SK-N-SH (cell line): ENCODE measurements around the gene SNAPC5. TPM values are rescaled to one million over a fixed set of nuclear protein-coding genes. Genes with fewer than 3 reads are reported as not detected.

Experiments
- CTCF ChIA-PET: fragments of 300-600, 350-600 bp; formaldehyde crosslinking; extraction: SDS; loops from one replicate; lab custom pipeline; 2021; lab: Yijun Ruan, JAX
- POLR2A ChIA-PET: fragments of 350-600 bp; sonication (Branson Sonifier 250); formaldehyde crosslinking; extraction: SDS; loops from one replicate; lab custom pipeline; 2020; ENCODE audit warnings: antibody characterized with exemption, inconsistent platforms; lab: Yijun Ruan, JAX
- DNase-seq: peaks from one replicate; pipeline ENCODE4 v3.0.0; 2012
- H2AFZ ChIP-seq: fragments of 200-600 bp; sonication (generic); 2 replicates; pipeline ENCODE4 v1.8.1; 2016; ENCODE audit warnings: antibody characterized with exemption, mild to moderate bottlenecking, low read depth
- H3F3A ChIP-seq: fragments of 200-600 bp; sonication (generic); replicated peaks from 2 replicates; pipeline ENCODE3; 2016; ENCODE audit warnings: antibody characterized with exemption, mild to moderate bottlenecking; ENCODE audit not compliant: insufficient read depth
- H3K27ac ChIP-seq, 2 experiments: fragments of 200-500 bp in 1 of 2; fragments of 200-600 bp in 1 of 2; sonication (Bioruptor generic) in 1 of 2; sonication (generic), shearing (Covaris generic) in 1 of 2; 2 replicates each; pipeline versions ENCODE4 v1.5.1 to v1.6.1; 2014 to 2016; ENCODE audit warnings: low read depth in 2 of 2, inconsistent platforms in 1 of 2, low read length in 1 of 2, mild to moderate bottlenecking in 1 of 2, mixed read lengths in 1 of 2
- H3K27me3 ChIP-seq: fragments of 200-600 bp; sonication (generic), shearing (Covaris generic); 2 replicates; pipeline ENCODE4 v1.6.1; 2016; ENCODE audit warnings: mixed run types; ENCODE audit not compliant: insufficient read depth
- H3K36me3 ChIP-seq, 2 experiments: fragments of 200-500 bp in 1 of 2; fragments of 200-600 bp in 1 of 2; sonication (Bioruptor generic) in 1 of 2; sonication (generic) in 1 of 2; replicated peaks in 1 of 2; 2 replicates each; pipeline versions ENCODE3 to v1.5.1; 2014 to 2016; ENCODE audit warnings: low read length in 1 of 2, mild to moderate bottlenecking in 1 of 2; ENCODE audit not compliant: insufficient read depth in 2 of 2, control insufficient read depth in 1 of 2
- H3K4me1 ChIP-seq, 2 experiments: fragments of 200-500 bp in 1 of 2; fragments of 200-600 bp in 1 of 2; sonication (Bioruptor generic) in 1 of 2; sonication (generic), shearing (Covaris generic) in 1 of 2; 2 replicates each; pipeline versions ENCODE4 v1.5.1 to v1.6.1; 2014 to 2016; ENCODE audit warnings: low read depth in 1 of 2, low read length in 1 of 2, mixed run types in 1 of 2; ENCODE audit not compliant: insufficient read depth in 2 of 2, control insufficient read depth in 1 of 2
- H3K4me2 ChIP-seq: fragments of 200-600 bp; sonication (generic), shearing (Covaris generic); 2 replicates; pipeline ENCODE4 v1.6.1; 2017; ENCODE audit warnings: mixed run types
- H3K4me3 ChIP-seq, 2 experiments: fragments of 200-500 bp in 1 of 2; fragments of 200-600 bp in 1 of 2; sonication (Bioruptor generic) in 1 of 2; sonication (generic), shearing (Covaris generic) in 1 of 2; 2 replicates each; pipeline versions ENCODE4 v1.5.1 to v1.8.1; 2014 to 2016; ENCODE audit warnings: low read depth in 2 of 2, inconsistent platforms in 1 of 2, low read length in 1 of 2, mild to moderate bottlenecking in 1 of 2, mixed read lengths in 1 of 2, moderate library complexity in 1 of 2
- H3K79me2 ChIP-seq: fragments of 200-600 bp; sonication (generic); 2 replicates; pipeline ENCODE4 v1.8.1; 2017; ENCODE audit warnings: mild to moderate bottlenecking; ENCODE audit not compliant: insufficient read depth
- H3K9ac ChIP-seq: fragments of 200-600 bp; sonication (generic); 2 replicates; pipeline ENCODE4 v1.6.1; 2017; ENCODE audit warnings: mixed run types
- H3K9me2 ChIP-seq: fragments of 200-600 bp; sonication (generic); 2 replicates; pipeline ENCODE4 v1.6.1; 2017; ENCODE audit warnings: mixed run types
- H3K9me3 ChIP-seq: fragments of 200-600 bp; sonication (generic); 2 replicates; pipeline ENCODE4 v1.6.1; 2017; ENCODE audit warnings: mixed run types, mild to moderate bottlenecking, moderate library complexity
- H4K20me1 ChIP-seq: fragments of 200-600 bp; sonication (generic); 2 replicates; pipeline ENCODE4 v1.6.1; 2017; ENCODE audit warnings: mild to moderate bottlenecking, mixed run types; ENCODE audit not compliant: insufficient read depth
- CHD2 ChIP-seq: fragments of 150-350 bp; IDR thresholded peaks from 2 replicates; pipeline ENCODE4 v1.6.1; 2018; ENCODE audit warnings: low read length; ENCODE audit not compliant: partially characterized antibody
- CTCF ChIP-seq: fragments of 200-600 bp; sonication (generic); IDR thresholded peaks from 2 replicates; pipeline ENCODE4 v1.6.1; 2017; ENCODE audit warnings: antibody characterized with exemption, mild to moderate bottlenecking, moderate library complexity
- ELF1 ChIP-seq: IDR thresholded peaks from 2 replicates; pipeline ENCODE4 v1.4.0; 2012
- EP300 ChIP-seq, 2 experiments: IDR thresholded peaks; 2 replicates each; pipeline versions ENCODE4 v1.4.0 to v1.6.1; 2012; ENCODE audit warnings: borderline replicate concordance in 1 of 2, low read depth in 1 of 2, low read length in 1 of 2
- FOSL2 ChIP-seq: IDR thresholded peaks from 2 replicates; pipeline ENCODE4 v1.4.0; 2012; ENCODE audit warnings: low read depth, mild to moderate bottlenecking, moderate library complexity, borderline replicate concordance
- FOXJ3 ChIP-seq: sonication (generic); formaldehyde crosslinking; IDR thresholded peaks from 2 replicates; pipeline ENCODE4 v1.5.1; 2020; ENCODE audit warnings: mild to moderate bottlenecking, missing genetic modification reagents
- FOXM1 ChIP-seq: IDR thresholded peaks from 2 replicates; pipeline ENCODE4 v1.4.0; 2012; ENCODE audit warnings: low read depth, mild to moderate bottlenecking
- GABPA ChIP-seq: IDR thresholded peaks from 2 replicates; pipeline ENCODE4 v1.4.0; 2012; ENCODE audit warnings: low read depth, mild to moderate bottlenecking
- GATA2 ChIP-seq: sonication (generic); formaldehyde crosslinking; IDR thresholded peaks from 2 replicates; pipeline ENCODE4 v1.5.0; 2020; ENCODE audit warnings: mild to moderate bottlenecking, missing genetic modification reagents
- PBX3 ChIP-seq: IDR thresholded peaks from 2 replicates; pipeline ENCODE4; 2012
- POLR2AphosphoS5 ChIP-seq: IDR thresholded peaks from 2 replicates; pipeline ENCODE4 v1.6.1; 2012; ENCODE audit warnings: low read depth, low read length
- RCOR1 ChIP-seq: fragments of 150-350 bp; IDR thresholded peaks from 2 replicates; pipeline ENCODE4 v1.6.1; 2017; ENCODE audit warnings: antibody characterized with exemption, low read length
- TCF12 ChIP-seq: IDR thresholded peaks from 2 replicates; pipeline ENCODE4 v1.4.0; 2012
- TEAD4 ChIP-seq: IDR thresholded peaks from 2 replicates; pipeline ENCODE4 v1.4.0; 2012; ENCODE audit warnings: mild to moderate bottlenecking, borderline replicate concordance; ENCODE audit not compliant: insufficient read depth
- USF1 ChIP-seq: IDR thresholded peaks from 2 replicates; pipeline ENCODE4 v1.4.0; 2012; ENCODE audit warnings: low read depth, borderline replicate concordance
- WGBS: methylation state at CpG from one replicate; pipeline ENCODE4 v1.1.6; 2017; ENCODE audit warnings: low lambda C conversion rate; 5-methylcytosine and 5-hydroxymethylcytosine counted together
- polyA plus RNA-seq, 3 experiments: library from polyadenylated mRNA; depleted of rRNA; stranded (reverse); fragments of >200 nt; gene quantifications; 2 replicates each; pipeline ENCODE4 v1.2.3, GENCODE V29; 2012

The SNAPC5 gene
- polyA plus RNA-seq, 1 of the 3 experiments (the other 2 are of a cell fraction): 65.0 TPM

- peaks cover 31% of the 10 kb centered on the region for H3F3A ChIP-seq
- H4K20me1 ChIP-seq: peaks cover 15% of the 10 kb centered on the region
- H3K79me2 ChIP-seq: peaks cover 27% of the 10 kb centered on the region
- H3K4me1 ChIP-seq: peaks cover 0 to 10% of the 10 kb centered on the region in 2 experiments; a peak in 1 of 4 replicates
- ChIA-PET CTCF (interaction anchor here (1.2 kb wide), 1 partner anchor 107 kb away, joined by 3 read pairs; the partner anchor contains the start of gene MAP2K1), POLR2A (no interaction called here)
- H3K9me3 ChIP-seq: no peaks in the 10 kb centered on the region
- H3K4me3 ChIP-seq: no peak overlapping the region
- no peak for TF ChIP-seq EP300 (IDR thresholded peaks at IDR 0.05; ENCODE audit: borderline replicate concordance in 1 of 2, low read depth in 1 of 2, low read length in 1 of 2)
- TF ChIP-seq TEAD4: no peak
- TF ChIP-seq FOSL2: no peak
- no peak for TF ChIP-seq CTCF
- no peak for TF ChIP-seq USF1
- TF ChIP-seq FOXJ3 (CRISPR knock-in tag): no peak
- no peak for TF ChIP-seq FOXM1
- no peak for TF ChIP-seq TCF12
- no peak for TF ChIP-seq PBX3
- no peak for TF ChIP-seq GABPA
- no peak for TF ChIP-seq CHD2
- no peak for TF ChIP-seq GATA2
- no peak for TF ChIP-seq ELF1
- TF ChIP-seq POLR2AphosphoS5: no peak
- H3K4me2 ChIP-seq: no peak overlapping the region
- H3K36me3 ChIP-seq: peaks cover 62 to 76% of the 10 kb centered on the region in 2 experiments
- no peak overlapping the region for H3K9ac ChIP-seq
- H3K9me2 ChIP-seq: no peaks in the 10 kb centered on the region
- DNase-seq: no peak
- 91% methylated on average over 2 of the region's 2 CpGs for WGBS
- H3K27ac ChIP-seq: no peak overlapping the region
- no peaks in the 10 kb centered on the region for H3K27me3 ChIP-seq
- no peak overlapping the region for H2AFZ ChIP-seq
These were observed 3.3 kb downstream of the SNAPC5 start for GRCh38 chr15:66494262-66494661.

GRCh38 chr15:66491846-66492245, 5.7 kb downstream of the SNAPC5 start:
- H2AFZ ChIP-seq: no peak overlapping the region
- H3K27ac ChIP-seq: no peak overlapping the region
- TF ChIP-seq TEAD4 (no peak), RCOR1 (no peak), TCF12 (no peak)
- no peaks in the 10 kb centered on the region for H3K27me3 ChIP-seq
- peaks cover 16% of the 10 kb centered on the region for H3F3A ChIP-seq
- peaks cover 21% of the 10 kb centered on the region for H3K79me2 ChIP-seq
- H3K9me3 ChIP-seq: no peaks in the 10 kb centered on the region
- ChIA-PET POLR2A (no interaction called here), CTCF (interaction anchor here (0.6 to 1.6 kb wide), 3 partner anchors 17 to 420 kb away, joined by 3 to 4 read pairs (median 3); no protein-coding TSS in a partner anchor)
- WGBS: 95% methylated on average over 3 of the region's 3 CpGs
- no peak overlapping the region for H3K9ac ChIP-seq
- H3K4me3 ChIP-seq: no peak overlapping the region
- H3K9me2 ChIP-seq: no peaks in the 10 kb centered on the region
- H4K20me1 ChIP-seq: no peaks in the 10 kb centered on the region
- no peak overlapping the region for H3K4me2 ChIP-seq
- H3K36me3 ChIP-seq: peaks cover 61 to 71% of the 10 kb centered on the region in 2 experiments
- peaks cover 0 to 2% of the 10 kb centered on the region in 2 experiments; a peak in 1 of 4 replicates for H3K4me1 ChIP-seq
- no peak for DNase-seq
